Upper lobe of right lung (tissue), 1 donor: Measurements from ENCODE around the gene TLR3. TPM values are rescaled to one million over a fixed set of nuclear protein-coding genes. Genes with fewer than 3 reads are reported as not detected.

Experiments
- ATAC-seq: fragments of 200-7000 bp; cut with Tn5 transposase; one replicate; pipeline ENCODE4 v1.9.1; 2020; ENCODE audit warnings: mild to moderate bottlenecking, moderate library complexity
- DNase-seq: peaks from one replicate; pipeline ENCODE4 v3.0.0-alpha.2; 2020
- H3K27ac ChIP-seq: fragments of 200-600 bp; one replicate; pipeline ENCODE4 v1.8.0; 2022
- H3K27me3 ChIP-seq: fragments of 200-600 bp; one replicate; pipeline ENCODE4 v1.8.0; 2022; ENCODE audit warnings: mild to moderate bottlenecking
- H3K36me3 ChIP-seq: fragments of 200-600 bp; one replicate; pipeline ENCODE4 v1.8.0; 2022
- H3K4me1 ChIP-seq: fragments of 200-600 bp; one replicate; pipeline ENCODE4 v1.8.0; 2022
- H3K4me3 ChIP-seq: fragments of 200-600 bp; one replicate; pipeline ENCODE4 v1.8.0; 2022; ENCODE audit warnings: mild to moderate bottlenecking
- H3K9me3 ChIP-seq: fragments of 200-600 bp; one replicate; pipeline ENCODE4 v1.8.0; 2022
- CTCF ChIP-seq: fragments of 200-600 bp; IDR thresholded peaks from one replicate; pipeline ENCODE4 v1.8.0; 2022; ENCODE audit warnings: antibody characterized with exemption
- intact Hi-C: fragments of 100-400 bp; cut with DNase I; formaldehyde crosslinking; loops from one replicate; pipeline ENCODE4 v1.11.0; 2022
- total RNA-seq: library from RNA; stranded (reverse); fragmentation: NEBNext Ultra II Directional; extraction: Animal tissue kit (Norgen Biotek cat#: 25700); gene quantifications from one replicate; pipeline ENCODE4 v1.2.1, GENCODE V29; 2021
- donor health status: DM: no; HTN: yes; CAD: no; lungs with severe emphysema.

TLR3 gene
- total RNA-seq, 1 donor from 2014 or later, result 28.5 TPM

- H3K27ac ChIP-seq, result no peak overlapping the region
- no peaks in the 10 kb centered on the region for H3K4me1 ChIP-seq
- intact Hi-C loops, result no loop called here
- no peaks in the 10 kb centered on the region for H3K27me3 ChIP-seq
- DNase-seq, result no peak
- no peaks in the 10 kb centered on the region for H3K9me3 ChIP-seq
- TF ChIP-seq CTCF, result no peak
- ATAC-seq, result no peak
- H3K36me3 ChIP-seq, result no peaks in the 10 kb centered on the region
- no peak overlapping the region for H3K4me3 ChIP-seq
These were observed 10.5 kb upstream of the TLR3 start for GRCh38 chr4:186058253-186058979.

GRCh38 chr4:186058980-186059316 lies 10.0 kb upstream of the TLR3 start:
- Histone ChIP-seq H3K4me1 (no peaks in the 10 kb centered on the region), H3K9me3 (no peaks in the 10 kb centered on the region), H3K27me3 (no peaks in the 10 kb centered on the region), H3K4me3 (no peak overlapping the region), H3K27ac (no peak overlapping the region), H3K36me3 (no peaks in the 10 kb centered on the region)
- no peak for ATAC-seq
- no peak for TF ChIP-seq CTCF
- intact Hi-C loops, result no loop called here
- no peak for DNase-seq

- no peak for TF ChIP-seq CTCF
These were observed 7.0 kb upstream of the TLR3 start for GRCh38 chr4:186061921-186062320.

GRCh38 chr4:186067757-186068385 lies 1.1 kb upstream of the TLR3 start:
- Histone ChIP-seq H3K4me3 (peak overlapping the region; percentile 69), H3K36me3 (no peaks in the 10 kb centered on the region), H3K27me3 (no peaks in the 10 kb centered on the region), H3K4me1 (peaks cover 14% of the 10 kb centered on the region), H3K9me3 (no peaks in the 10 kb centered on the region), H3K27ac (peak overlapping the region; percentile 76)
- peak; percentile 97 for ATAC-seq
- peak; percentile 60 for TF ChIP-seq CTCF
- intact Hi-C loops, result no loop called here
- DNase-seq, result peak; percentile 71

More at GRCh38 chr4:186061921-186062320, 7.0 kb upstream of the TLR3 start:
- ATAC-seq, result no peak
- Histone ChIP-seq H3K4me1 (no peaks in the 10 kb centered on the region), H3K27me3 (no peaks in the 10 kb centered on the region), H3K4me3 (no peak overlapping the region), H3K36me3 (no peaks in the 10 kb centered on the region), H3K9me3 (no peaks in the 10 kb centered on the region), H3K27ac (no peak overlapping the region)
- intact Hi-C loops, result no loop called here
- DNase-seq, result no peak

GRCh38 chr4:186069729-186070128 lies 773 bp downstream of the TLR3 start:
- no peak for TF ChIP-seq CTCF
- intact Hi-C loops, result no loop called here

More at GRCh38 chr4:186069729-186070128, 773 bp downstream of the TLR3 start:
- no peaks in the 10 kb centered on the region for H3K36me3 ChIP-seq
- H3K4me1 ChIP-seq, result peaks cover 20% of the 10 kb centered on the region
- ATAC-seq (no peak), DNase-seq (no peak)
- peak overlapping the region; percentile 76 for H3K27ac ChIP-seq
- H3K4me3 ChIP-seq, result peak overlapping the region; percentile 69
- H3K27me3 ChIP-seq, result no peaks in the 10 kb centered on the region
- no peaks in the 10 kb centered on the region for H3K9me3 ChIP-seq
